Fibroblast of the aortic adventitia (primary cell): ENCODE results near the gene TFAM. TPM values are rescaled to one million over a fixed set of nuclear protein-coding genes. Genes with fewer than 3 reads are reported as not detected.

ENCODE experiments used
- DNase-seq: peaks from one replicate; pipeline ENCODE4 v3.0.0-alpha.2; 2010; ENCODE audit warnings: low read depth
- H3K4me3 ChIP-seq: 2 replicates; pipeline ENCODE4 v1.5.1; 2011; ENCODE audit warnings: low read depth, mild to moderate bottlenecking, control low read depth, low read length, moderate library complexity
- total RNA-seq: library from RNA; depleted of rRNA; stranded (reverse); fragments of >200 nt; gene quantifications from 2 replicates; pipeline ENCODE4 v1.2.3, GENCODE V29; 2012; ENCODE audit warnings: low replicate concordance
- TF ChIP-seq, protein P1 (sequence below): IDR thresholded peaks from 2 replicates; pipeline ENCODE4 v1.5.1; 2011; ENCODE audit warnings: mild to moderate bottlenecking, low read length, control low read depth, inconsistent platforms; ENCODE audit not compliant: insufficient read depth

Gene TFAM
- total RNA-seq, 1 donor: 24.9 TPM

DNA sequence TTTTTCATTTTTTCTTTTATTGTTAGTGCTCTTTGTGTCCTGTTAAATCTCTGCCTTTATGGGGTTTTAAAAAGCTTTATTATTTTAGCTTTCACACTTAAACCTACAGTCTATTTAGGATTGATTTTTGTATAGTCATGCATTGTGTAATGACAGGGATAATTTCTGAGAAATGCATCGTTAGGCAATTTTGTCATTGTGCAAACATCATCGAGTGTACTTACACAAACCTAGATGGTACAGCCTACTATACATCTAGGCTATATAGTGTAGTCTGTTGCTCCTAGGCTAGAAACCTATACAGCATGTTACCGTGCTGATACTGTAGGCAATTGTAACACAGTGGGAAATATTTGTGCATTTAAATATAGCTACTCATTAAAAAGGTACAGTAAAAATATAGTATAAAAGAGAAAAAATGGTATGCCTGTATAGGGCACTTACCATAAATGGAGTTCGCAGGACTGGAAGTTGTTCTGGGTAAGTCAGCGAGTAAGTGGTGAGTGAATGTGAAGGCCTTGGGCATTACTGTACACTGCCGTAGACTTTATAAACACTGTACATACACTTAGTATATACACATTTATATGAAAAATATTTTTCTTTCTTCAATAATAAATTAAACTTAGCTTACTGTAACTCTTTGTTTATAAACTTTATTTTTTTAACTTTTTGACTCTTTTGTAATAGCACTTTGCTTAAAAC, 34.4 kb upstream of the TFAM start:
- no peak for DNase-seq
- no peak overlapping the region for H3K4me3 ChIP-seq
- TF ChIP-seq, protein P1, sequence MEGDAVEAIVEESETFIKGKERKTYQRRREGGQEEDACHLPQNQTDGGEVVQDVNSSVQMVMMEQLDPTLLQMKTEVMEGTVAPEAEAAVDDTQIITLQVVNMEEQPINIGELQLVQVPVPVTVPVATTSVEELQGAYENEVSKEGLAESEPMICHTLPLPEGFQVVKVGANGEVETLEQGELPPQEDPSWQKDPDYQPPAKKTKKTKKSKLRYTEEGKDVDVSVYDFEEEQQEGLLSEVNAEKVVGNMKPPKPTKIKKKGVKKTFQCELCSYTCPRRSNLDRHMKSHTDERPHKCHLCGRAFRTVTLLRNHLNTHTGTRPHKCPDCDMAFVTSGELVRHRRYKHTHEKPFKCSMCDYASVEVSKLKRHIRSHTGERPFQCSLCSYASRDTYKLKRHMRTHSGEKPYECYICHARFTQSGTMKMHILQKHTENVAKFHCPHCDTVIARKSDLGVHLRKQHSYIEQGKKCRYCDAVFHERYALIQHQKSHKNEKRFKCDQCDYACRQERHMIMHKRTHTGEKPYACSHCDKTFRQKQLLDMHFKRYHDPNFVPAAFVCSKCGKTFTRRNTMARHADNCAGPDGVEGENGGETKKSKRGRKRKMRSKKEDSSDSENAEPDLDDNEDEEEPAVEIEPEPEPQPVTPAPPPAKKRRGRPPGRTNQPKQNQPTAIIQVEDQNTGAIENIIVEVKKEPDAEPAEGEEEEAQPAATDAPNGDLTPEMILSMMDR: no peak

DNA sequence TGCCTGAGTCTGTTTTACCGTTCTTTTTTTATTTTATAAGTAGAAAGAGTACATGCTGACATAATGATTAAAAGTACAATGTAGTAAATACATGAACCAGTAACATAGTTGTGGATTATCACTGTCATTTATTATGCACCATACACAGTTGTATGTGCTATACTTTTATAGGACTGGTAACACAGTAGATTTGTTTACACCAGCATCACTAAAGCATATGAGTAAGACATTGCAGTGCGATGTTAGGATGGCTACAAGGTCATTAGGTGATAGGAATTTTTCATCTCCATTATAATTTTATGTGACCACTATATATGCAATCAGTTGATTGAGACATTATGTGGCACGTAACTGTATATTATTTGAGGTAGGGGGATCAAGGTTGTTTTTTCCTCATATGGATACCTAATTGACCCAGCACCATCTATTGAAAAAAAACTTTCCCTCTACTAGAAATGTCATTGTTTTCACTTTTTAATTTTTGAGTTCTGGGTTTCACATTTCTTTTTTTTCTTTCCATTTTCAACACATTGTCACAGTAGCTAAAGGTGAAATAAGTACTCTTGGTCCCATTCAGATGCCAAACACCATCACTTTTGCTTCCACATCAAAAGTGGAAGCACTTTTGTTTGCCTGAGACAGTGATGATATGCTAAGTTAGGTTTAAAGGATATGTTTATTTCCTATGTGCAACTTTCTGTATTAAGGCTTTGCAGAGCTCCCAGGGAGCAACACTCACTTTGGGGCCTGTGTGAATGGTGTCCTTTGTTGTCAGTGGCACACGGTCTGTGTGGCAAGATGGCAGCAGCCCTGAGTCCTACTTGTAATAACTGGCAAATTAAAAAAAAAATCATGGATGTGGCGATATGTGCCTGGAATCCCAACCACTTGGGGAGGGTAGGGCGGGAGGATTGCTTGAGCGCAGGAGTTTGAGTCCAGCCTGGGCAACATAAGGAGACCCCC, 33.3 kb upstream of the TFAM start:
- DNase-seq: no peak
- H3K4me3 ChIP-seq: no peak overlapping the region
- TF ChIP-seq, protein P1: no peak

GRCh38 chr10:58352956-58353610, 32.1 kb upstream of the TFAM start:
- TF ChIP-seq, protein P1: no peak
- no peak overlapping the region for H3K4me3 ChIP-seq
- no peak for DNase-seq

DNA sequence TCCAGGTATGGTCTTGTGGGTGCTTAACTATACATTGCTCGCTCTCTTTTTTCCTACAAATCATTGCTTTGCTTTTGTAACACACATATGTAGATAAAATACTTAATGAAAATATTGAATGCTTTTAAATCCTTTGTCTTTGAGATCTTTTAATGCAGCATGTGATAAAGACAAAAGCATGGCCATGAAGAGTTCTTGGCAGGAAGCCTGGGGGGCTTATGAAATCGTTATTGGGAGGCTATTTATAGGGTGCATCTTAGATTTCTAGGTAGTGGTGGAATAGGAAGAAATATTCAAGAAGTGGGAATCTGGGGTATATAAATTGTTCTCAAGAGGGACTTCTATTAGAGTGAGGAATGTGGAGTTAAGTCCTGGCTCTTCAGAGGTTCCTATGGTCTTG, 28.5 kb upstream of the TFAM start:
- DNase-seq: peak; percentile 16
- TF ChIP-seq, protein P1: no peak
- no peak overlapping the region for H3K4me3 ChIP-seq

DNA sequence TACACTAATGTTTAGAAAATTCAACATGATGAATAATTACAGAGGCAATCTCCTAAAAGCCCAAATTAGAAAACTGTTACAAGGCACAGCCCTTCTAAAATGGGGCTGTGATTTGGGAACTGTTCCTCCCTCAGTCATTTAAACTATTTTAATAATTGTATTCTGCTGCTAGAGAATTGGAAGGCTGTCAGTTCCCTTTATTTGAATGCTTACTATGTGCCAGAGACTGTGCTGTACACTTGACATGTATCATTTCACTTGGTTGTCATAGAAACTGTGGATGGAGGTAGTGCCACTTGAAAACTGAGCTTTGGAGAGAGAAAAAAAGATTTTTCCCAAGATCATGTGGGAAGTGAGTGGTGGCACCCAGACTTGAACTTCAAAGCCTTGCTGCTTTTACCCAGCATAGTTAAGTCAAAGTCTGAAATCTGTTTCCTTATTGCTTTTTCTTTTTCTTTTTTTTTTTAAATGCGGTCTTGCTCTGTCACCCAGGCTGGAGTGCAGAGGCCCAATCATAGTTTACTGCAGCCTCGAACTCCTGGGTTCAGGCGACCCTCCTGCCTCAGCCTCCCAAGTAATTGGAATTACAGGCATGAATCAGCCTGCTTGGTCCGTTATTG, 26.8 kb upstream of the TFAM start:
- TF ChIP-seq, protein P1: no peak
- no peak overlapping the region for H3K4me3 ChIP-seq
- no peak for DNase-seq

GRCh38 chr10:58358947-58359346, 26.3 kb upstream of the TFAM start:
- TF ChIP-seq, protein P1: no peak
- H3K4me3 ChIP-seq: no peak overlapping the region
- no peak for DNase-seq
